Neural progenitor cell (in vitro differentiated cells): ENCODE data around the gene GPR87. TPM values are rescaled to one million over a fixed set of nuclear protein-coding genes. Genes with fewer than 3 reads are reported as not detected.

Experiments
- DNase-seq: peaks from one replicate; pipeline ENCODE4 v3.0.0-alpha.2; 2016; ENCODE audit warnings: low spot score
- H2AFZ ChIP-seq: fragments of 200-600 bp; sonication (generic); replicated peaks from 2 replicates; pipeline ENCODE4 v1.6.1; 2016; ENCODE audit warnings: antibody characterized with exemption
- H3F3A ChIP-seq: fragments of 200-600 bp; sonication (generic); 2 replicates; pipeline ENCODE4 v1.6.1; 2016; ENCODE audit warnings: antibody characterized with exemption, low read depth
- H3K27ac ChIP-seq: fragments of 200-600 bp; sonication (generic); 2 replicates; pipeline ENCODE4 v1.5.1; 2016; ENCODE audit warnings: mild to moderate bottlenecking
- H3K27me3 ChIP-seq: fragments of 200-600 bp; sonication (generic); 2 replicates; pipeline ENCODE4 v1.6.1; 2016; ENCODE audit warnings: mild to moderate bottlenecking, moderate library complexity
- H3K36me3 ChIP-seq: fragments of 200-600 bp; sonication (generic); 2 replicates; pipeline ENCODE4 v1.5.1; 2016
- H3K4me1 ChIP-seq: fragments of 200-600 bp; sonication (generic); 2 replicates; pipeline ENCODE4 v1.6.1; 2016; ENCODE audit warnings: mixed run types
- H3K4me2 ChIP-seq: fragments of 200-600 bp; sonication (generic); 2 replicates; pipeline ENCODE4 v1.6.1; 2016
- H3K4me3 ChIP-seq: fragments of 200-600 bp; sonication (generic); 2 replicates; pipeline ENCODE4 v1.5.1; 2016
- H3K79me2 ChIP-seq: fragments of 200-600 bp; sonication (generic); 2 replicates; pipeline ENCODE4 v1.6.1; 2016; ENCODE audit warnings: low read depth
- H3K9ac ChIP-seq: fragments of 200-600 bp; sonication (generic); 2 replicates; pipeline ENCODE4 v1.6.1; 2016
- H3K9me3 ChIP-seq: fragments of 200-600 bp; sonication (generic); 2 replicates; pipeline ENCODE4 v1.5.1; 2016; ENCODE audit warnings: low read depth
- H4K20me1 ChIP-seq: fragments of 200-600 bp; sonication (generic); 2 replicates; pipeline ENCODE4 v1.6.1; 2016; ENCODE audit warnings: low read depth
- H3K27ac Mint-ChIP-seq: 3 replicates; pipeline ENCODE4 v1.8.0; 2021; ENCODE audit warnings: mixed read lengths
- H3K27me3 Mint-ChIP-seq: 2 replicates; pipeline ENCODE4 v1.8.0; 2022; ENCODE audit warnings: low read depth, mild to moderate bottlenecking, inconsistent platforms, moderate library complexity, mixed read lengths; ENCODE audit not compliant: insufficient read depth
- H3K36me3 Mint-ChIP-seq: 3 replicates; pipeline ENCODE4 v1.8.0; 2021; ENCODE audit warnings: mixed read lengths
- H3K4me1 Mint-ChIP-seq: 3 replicates; pipeline ENCODE4 v1.8.0; 2021; ENCODE audit warnings: mixed read lengths
- H3K4me3 Mint-ChIP-seq: 3 replicates; pipeline ENCODE4 v1.8.0; 2021; ENCODE audit warnings: mild to moderate bottlenecking, moderate library complexity, mixed read lengths
- H3K9me3 Mint-ChIP-seq: 3 replicates; pipeline ENCODE4 v1.8.0; 2020; ENCODE audit warnings: mixed read lengths
- CTCF ChIP-seq: fragments of 200-600 bp; sonication (generic); IDR thresholded peaks from 2 replicates; pipeline ENCODE4 v1.5.1; 2017; ENCODE audit warnings: antibody characterized with exemption, mild to moderate bottlenecking
- EZH2 ChIP-seq: fragments of 200-600 bp; sonication (generic); IDR thresholded peaks from 2 replicates; pipeline ENCODE4 v1.6.1; 2017; ENCODE audit warnings: antibody characterized with exemption, mild to moderate bottlenecking, moderate library complexity
- EZH2phosphoT487 ChIP-seq: fragments of 200-600 bp; sonication (generic); IDR thresholded peaks from 2 replicates; pipeline ENCODE4 v1.6.1; 2017; ENCODE audit warnings: antibody characterized with exemption
- total RNA-seq: library from RNA; depleted of rRNA; stranded (reverse); fragments of >200 nt; gene quantifications from 2 replicates; pipeline ENCODE4 v1.2.3, GENCODE V29; 2015; ENCODE audit warnings: low replicate concordance

Gene GPR87
- total RNA-seq, 1 donor from 2014 or later: not detected

DNA sequence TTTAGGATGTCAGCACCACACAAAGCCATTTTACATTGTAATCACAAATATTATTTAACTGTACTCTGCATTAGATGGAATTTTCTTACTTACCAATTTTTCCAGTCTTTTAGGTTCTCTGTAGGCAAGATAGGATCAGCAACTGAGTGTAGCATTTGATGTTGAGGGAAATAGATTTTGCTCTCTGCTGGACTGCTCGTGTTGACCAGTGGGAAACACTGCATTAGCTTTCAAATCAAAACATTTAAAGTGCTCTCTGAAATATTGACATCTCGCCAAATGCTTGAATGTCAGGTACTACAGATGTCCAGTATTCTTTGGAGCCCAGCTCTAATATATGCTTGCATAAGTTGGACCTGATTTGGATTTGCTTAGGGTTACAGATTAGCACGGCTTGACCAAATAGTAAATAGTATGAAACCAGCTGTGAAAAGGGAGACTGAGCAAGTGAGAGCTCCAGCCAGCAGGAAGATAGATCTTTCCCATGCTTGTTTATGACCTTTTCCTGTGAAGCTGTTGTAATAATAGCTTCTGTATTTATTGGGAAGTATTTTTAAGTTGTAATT, 67.8 kb downstream of the GPR87 start:
- no peaks in the 10 kb centered on the region for H3K4me1 ChIP-seq
- H3K36me3 ChIP-seq: no peaks in the 10 kb centered on the region
- H3K27ac ChIP-seq: no peak overlapping the region
- Mint-ChIP-seq H3K36me3 (no peaks in the 10 kb centered on the region), H3K9me3 (no peaks in the 10 kb centered on the region), H3K27me3 (no peaks in the 10 kb centered on the region), H3K4me3 (no peak overlapping the region), H3K27ac (no peak overlapping the region), H3K4me1 (no peaks in the 10 kb centered on the region)
- DNase-seq: no peak
- no peaks in the 10 kb centered on the region for H3K9me3 ChIP-seq
- no peaks in the 10 kb centered on the region for H3K79me2 ChIP-seq
- no peaks in the 10 kb centered on the region for H4K20me1 ChIP-seq
- H3K27me3 ChIP-seq: no peaks in the 10 kb centered on the region
- H3K4me2 ChIP-seq: no peak overlapping the region
- H3K9ac ChIP-seq: no peak overlapping the region
- H3K4me3 ChIP-seq: no peak overlapping the region
- H2AFZ ChIP-seq: no peak overlapping the region
- TF ChIP-seq CTCF: no peak
- TF ChIP-seq EZH2phosphoT487: no peak
- TF ChIP-seq EZH2: no peak
- no peaks in the 10 kb centered on the region for H3F3A ChIP-seq

Other genes starting within 250 kb of the GPR87 start
- gene MED12L, start 231.2 kb downstream of the GPR87 start, total RNA-seq: 14.2 and 16.5 TPM in 2 replicates
- gene GPR171, start 113.6 kb downstream of the GPR87 start, total RNA-seq: not detected in 2 replicates
- gene P2RY14, start 38.3 kb downstream of the GPR87 start, total RNA-seq: not detected in 2 replicates
- gene P2RY13, start 12.7 kb upstream of the GPR87 start, total RNA-seq: not detected in 2 replicates
- gene P2RY12, start 67.9 kb upstream of the GPR87 start, total RNA-seq: not detected in 2 replicates
- 0.15 and 0.22 TPM in 2 replicates for gene IGSF10, start 144.2 kb upstream of the GPR87 start, total RNA-seq